CD1c-positive myeloid dendritic cell (primary cell): ENCODE results near the gene ZNF780B.

Source experiments
- DNase-seq: peaks from one replicate; pipeline ENCODE4 v3.0.0-alpha.2; 2016; ENCODE audit errors: extremely low spot score

ZNF780B gene

DNA sequence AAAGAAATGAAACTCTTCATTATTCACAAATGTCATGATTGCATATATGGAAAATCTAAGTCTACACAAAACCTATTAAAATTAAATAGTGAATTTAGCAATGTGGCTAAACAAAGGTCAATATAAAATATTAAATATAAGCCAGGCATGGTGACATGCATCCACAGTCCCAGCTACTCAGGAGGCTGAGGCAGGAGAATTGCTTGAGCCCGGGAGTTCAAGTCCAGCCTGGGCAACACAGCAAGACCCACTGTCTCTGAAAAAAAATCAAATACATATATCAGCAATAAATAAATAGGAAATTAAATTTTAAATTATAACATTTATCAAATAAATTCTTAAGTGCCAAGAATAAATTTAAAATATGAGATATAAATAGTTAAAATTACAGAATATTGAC lies 73.1 kb downstream of the ZNF780B start:
- no peak for DNase-seq
